Gastrocnemius medialis (tissue), 4 donors: ENCODE results near the gene LHX5. TPM values are rescaled to one million over a fixed set of nuclear protein-coding genes. Genes with fewer than 3 reads are reported as not detected.

ENCODE experiments used
- ATAC-seq, 2 donors: fragments of 150-250 bp; one replicate each; pipeline ENCODE4 v1.9.1; 2016
- DNase-seq, 2 donors: peaks; one replicate each; pipeline ENCODE4 v3.0.0-alpha.2; 2019
- H3K27ac ChIP-seq, 4 donors: fragments of 200-600 bp; sonication (generic); 1 replicate in 1 of 4; 2 replicates in 3 of 4; pipeline ENCODE4 v1.5.1; 2016 to 2018; ENCODE audit warnings: mild to moderate bottlenecking in 2 of 4, moderate library complexity in 1 of 4
- H3K27me3 ChIP-seq, 3 donors: fragments of 200-600 bp; sonication (generic) in 2 of 3; 1 replicate in 1 of 3; 2 replicates in 2 of 3; pipeline versions ENCODE4 v1.5.1 to v1.6.0; 2016 to 2019; ENCODE audit warnings: mild to moderate bottlenecking in 1 of 3, moderate library complexity in 1 of 3
- H3K36me3 ChIP-seq, 2 donors: fragments of 200-600 bp; sonication (generic) in 1 of 2; one replicate each; pipeline ENCODE4 v1.5.1; 2017 to 2018
- H3K4me1 ChIP-seq, 2 donors: fragments of 200-600 bp; sonication (generic) in 1 of 2; one replicate each; pipeline ENCODE4 v1.5.1; 2016 to 2017; ENCODE audit warnings: mild to moderate bottlenecking in 2 of 2
- H3K4me3 ChIP-seq, 4 donors: fragments of 200-600 bp; sonication (generic) in 3 of 4; 1 replicate in 1 of 4; 2 replicates in 3 of 4; pipeline ENCODE4 v1.5.1; 2016 to 2019; ENCODE audit warnings: mild to moderate bottlenecking in 2 of 4
- H3K9me3 ChIP-seq, 3 donors: fragments of 200-600 bp; sonication (generic) in 2 of 3; 1 replicate in 1 of 3; 2 replicates in 2 of 3; pipeline ENCODE4 v1.5.1; 2016 to 2019
- CTCF ChIP-seq, 5 experiments: fragments of 450-650 bp in 3 of 5; fragments of 200-600 bp in 2 of 5; sonication (generic) in 2 of 5; IDR thresholded peaks in 4 of 5; conservative IDR thresholded peaks in 1 of 5; 1 replicate in 4 of 5; 2 replicates in 1 of 5; pipeline ENCODE4 v1.5.1; 2016 to 2019; ENCODE audit warnings: antibody characterized with exemption in 5 of 5, mild to moderate bottlenecking in 3 of 5, moderate library complexity in 3 of 5
- POLR2A ChIP-seq, 2 donors: fragments of 450-650 bp; IDR thresholded peaks; one replicate each; pipeline ENCODE4 v1.6.1; 2017; ENCODE audit warnings: antibody characterized with exemption in 2 of 2, mild to moderate bottlenecking in 2 of 2, moderate library complexity in 2 of 2
- in situ Hi-C, 4 donors: fragments of 200-750 bp; cut with MboI; loops; one replicate each; pipeline versions ENCODE4 v1.15.0 to v1.8.0; 2017; ENCODE audit warnings: low sequenced_read_pairs in 4 of 4
- intact Hi-C: fragments of 100-400 bp; cut with DNase I; formaldehyde crosslinking; loops from one replicate; pipeline ENCODE4 v1.15.1; 2023; ENCODE audit warnings: low total_unique reads
- total RNA-seq, 4 donors: library from RNA; depleted of rRNA; stranded (reverse); fragments of >200 nt; gene quantifications; one replicate each; pipeline versions ENCODE4 v1.1.0 to v1.2.3, GENCODE V29; 2016

Gene LHX5
- total RNA-seq, 4 donors from 2014 or later: not detected

DNA sequence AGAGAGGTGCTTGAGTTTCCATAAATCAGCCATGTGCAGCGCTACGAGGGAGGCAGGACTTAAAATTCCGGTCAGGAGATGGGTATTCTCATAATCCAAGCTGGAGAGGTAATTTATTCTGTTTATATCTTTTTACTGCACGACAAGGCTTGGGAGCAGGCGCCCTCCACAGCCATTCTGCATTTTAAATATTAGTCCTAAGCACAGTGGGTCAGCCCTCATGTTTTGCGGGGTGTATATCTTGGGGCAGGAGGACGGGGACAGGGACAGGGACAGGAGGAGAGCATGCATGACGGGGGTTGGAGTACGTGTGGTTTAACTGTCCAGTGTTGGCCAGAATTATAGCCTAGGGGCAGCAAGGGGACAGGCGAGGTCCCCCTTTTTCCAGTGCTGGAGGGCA, 14.5 kb downstream of the LHX5 start:
- intact Hi-C loops: no loop called here
- ATAC-seq: no peak
- peaks cover 19 to 22% (median 21%) of the 10 kb centered on the region in 3 donors for H3K27me3 ChIP-seq

DNA sequence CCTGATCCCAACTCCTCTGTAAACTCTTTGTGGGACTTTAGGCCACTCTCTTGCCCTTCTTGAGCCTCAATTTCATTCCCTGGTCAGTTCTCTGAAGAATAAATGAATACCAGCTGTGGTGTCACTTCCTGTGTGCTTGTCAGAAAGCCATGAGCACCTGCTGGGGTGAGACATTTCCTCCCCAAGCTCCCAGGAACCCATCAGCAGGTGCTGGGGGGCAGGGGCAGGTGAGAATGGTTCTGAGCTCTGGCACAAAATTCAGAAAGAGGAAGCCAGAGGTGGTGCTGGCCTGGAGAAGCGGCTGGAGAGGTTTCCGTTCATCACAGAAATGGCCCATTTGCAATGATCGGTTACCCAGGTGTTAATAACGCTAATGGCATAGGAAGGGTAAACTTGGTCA, 14.9 kb downstream of the LHX5 start:
- peaks cover 15 to 20% (median 17%) of the 10 kb centered on the region in 3 donors for H3K27me3 ChIP-seq
- H3K9me3 ChIP-seq: no peaks in the 10 kb centered on the region

More for the DNA sequence above, 14.5 kb downstream of the LHX5 start:
- Histone ChIP-seq H3K9me3 (no peaks in the 10 kb centered on the region), H3K27ac (no peak overlapping the region), H3K36me3 (no peaks in the 10 kb centered on the region), H3K4me3 (no peak overlapping the region), H3K4me1 (no peaks in the 10 kb centered on the region)
- in situ Hi-C loops: loop anchor here (25.0 kb wide), 1 partner anchor 455 kb away; no protein-coding TSS in a partner anchor
- DNase-seq: no peak
- TF ChIP-seq CTCF (IDR thresholded peaks at IDR 0.05 in 4 of 5, conservative IDR thresholded peaks at IDR 0.05 in 1 of 5) (no peak), POLR2A (IDR thresholded peaks at IDR 0.05) (no peak)

DNA sequence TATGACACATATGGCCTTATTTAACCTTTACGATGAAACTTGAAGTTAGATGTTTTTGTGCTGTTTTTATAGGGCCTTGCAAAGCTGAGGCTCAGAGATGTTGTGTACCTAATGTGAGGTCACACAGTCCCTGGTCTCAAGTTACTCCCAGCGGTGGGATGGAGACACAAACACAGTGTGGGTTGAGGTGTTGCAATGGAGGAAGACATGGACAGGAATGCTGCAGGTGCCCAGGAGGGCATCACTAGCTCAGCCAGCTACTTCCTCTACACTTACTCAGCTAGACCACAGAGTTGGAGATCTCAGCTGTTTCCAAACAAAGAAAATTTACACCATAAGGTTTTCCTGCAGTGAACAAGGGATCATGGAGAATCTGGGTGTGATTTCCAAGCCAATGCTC, 15.5 kb downstream of the LHX5 start:
- no peak for DNase-seq
- Histone ChIP-seq H3K27me3 (peaks cover 9 to 17% (median 11%) of the 10 kb centered on the region in 3 donors), H3K27ac (no peak overlapping the region), H3K4me1 (no peaks in the 10 kb centered on the region), H3K9me3 (no peaks in the 10 kb centered on the region), H3K36me3 (no peaks in the 10 kb centered on the region), H3K4me3 (no peak overlapping the region)
- TF ChIP-seq CTCF (IDR thresholded peaks at IDR 0.05 in 4 of 5, conservative IDR thresholded peaks at IDR 0.05 in 1 of 5): no peak
- TF ChIP-seq POLR2A (IDR thresholded peaks at IDR 0.05): no peak
- no peak for ATAC-seq
- in situ Hi-C loops (loop anchor here (25.0 kb wide), 1 partner anchor 456 kb away; no protein-coding TSS in a partner anchor), intact Hi-C loops (no loop called here)

More for the DNA sequence above, 14.9 kb downstream of the LHX5 start:
- in situ Hi-C loops (loop anchor here (25.0 kb wide), 1 partner anchor 456 kb away; no protein-coding TSS in a partner anchor), intact Hi-C loops (no loop called here)
- Histone ChIP-seq H3K4me3 (no peak overlapping the region), H3K36me3 (no peaks in the 10 kb centered on the region), H3K27ac (no peak overlapping the region), H3K4me1 (no peaks in the 10 kb centered on the region)
- TF ChIP-seq POLR2A (IDR thresholded peaks at IDR 0.05) (no peak), CTCF (IDR thresholded peaks at IDR 0.05 in 4 of 5, conservative IDR thresholded peaks at IDR 0.05 in 1 of 5) (no peak)
- DNase-seq (no peak), ATAC-seq (no peak)

DNA sequence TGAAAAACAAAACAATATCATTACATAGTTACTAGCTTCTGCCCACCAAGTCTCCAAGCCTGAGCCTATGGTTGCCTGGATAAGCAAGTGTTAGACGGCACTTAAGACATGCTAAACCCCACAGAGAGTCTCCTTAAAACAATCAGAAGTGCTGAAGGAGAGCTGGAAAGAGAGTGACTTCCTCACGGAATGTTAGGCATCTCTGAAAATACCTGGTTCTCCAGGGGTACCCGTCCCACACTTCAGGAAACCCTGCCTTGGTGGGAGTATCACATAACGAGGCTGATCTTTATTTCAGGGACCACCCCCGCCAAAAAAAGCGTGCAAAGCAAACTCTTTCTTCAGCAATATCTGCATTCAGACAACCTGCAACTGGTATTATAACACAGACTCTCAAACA, 18.3 kb downstream of the LHX5 start:
- in situ Hi-C loops (loop anchor here (25.0 kb wide), 1 partner anchor 459 kb away; no protein-coding TSS in a partner anchor), intact Hi-C loops (no loop called here)
- DNase-seq (no peak), ATAC-seq (no peak)
- H3K9me3 ChIP-seq: no peaks in the 10 kb centered on the region
- H3K4me1 ChIP-seq: no peaks in the 10 kb centered on the region
- no peak overlapping the region for H3K27ac ChIP-seq
- no peak overlapping the region for H3K4me3 ChIP-seq
- TF ChIP-seq CTCF (IDR thresholded peaks at IDR 0.05 in 4 of 5, conservative IDR thresholded peaks at IDR 0.05 in 1 of 5) (no peak), POLR2A (IDR thresholded peaks at IDR 0.05) (no peak)
- peaks cover 2 to 6% (median 5%) of the 10 kb centered on the region in 3 donors for H3K27me3 ChIP-seq
- no peaks in the 10 kb centered on the region for H3K36me3 ChIP-seq

DNA sequence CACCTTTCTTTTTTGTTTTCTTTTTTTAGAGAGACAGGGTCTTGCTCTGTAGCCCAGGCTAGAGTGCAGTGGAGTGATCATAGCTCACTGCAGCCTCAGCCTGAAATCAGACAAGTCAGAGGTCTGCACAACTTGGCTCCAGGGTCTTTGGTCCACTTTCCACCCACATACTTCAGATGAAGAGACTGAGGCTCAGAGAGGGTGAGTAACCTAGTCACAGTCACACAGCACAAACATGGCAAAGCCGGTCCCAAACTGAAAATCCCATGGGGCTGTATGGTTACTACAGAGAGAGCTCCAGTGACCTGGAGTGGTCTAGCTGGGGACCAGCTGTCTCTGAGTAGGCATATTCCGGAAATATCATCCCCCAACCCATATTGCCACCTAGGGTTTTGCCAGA, 19.2 kb downstream of the LHX5 start:
- H3K27me3 ChIP-seq: no peaks in the 10 kb centered on the region
- DNase-seq: no peak
- H3K4me1 ChIP-seq: no peaks in the 10 kb centered on the region
- no peaks in the 10 kb centered on the region for H3K36me3 ChIP-seq
- in situ Hi-C loops (loop anchor here (25.0 kb wide), 1 partner anchor 460 kb away; no protein-coding TSS in a partner anchor), intact Hi-C loops (no loop called here)
- H3K9me3 ChIP-seq: no peaks in the 10 kb centered on the region
- ATAC-seq: no peak
- no peak overlapping the region for H3K4me3 ChIP-seq
- no peak overlapping the region for H3K27ac ChIP-seq
- TF ChIP-seq CTCF (IDR thresholded peaks at IDR 0.05 in 4 of 5, conservative IDR thresholded peaks at IDR 0.05 in 1 of 5) (no peak), POLR2A (IDR thresholded peaks at IDR 0.05) (no peak)
